HG03139 (cell line): ENCODE measurements around the gene CDKAL1.

Source experiments
- ATAC-seq: cut with Tn5 transposase; IDR thresholded peaks from one replicate; pipeline ENCODE4 v1.9.1; 2021; ENCODE audit not compliant: unreplicated experiment

The CDKAL1 gene

DNA sequence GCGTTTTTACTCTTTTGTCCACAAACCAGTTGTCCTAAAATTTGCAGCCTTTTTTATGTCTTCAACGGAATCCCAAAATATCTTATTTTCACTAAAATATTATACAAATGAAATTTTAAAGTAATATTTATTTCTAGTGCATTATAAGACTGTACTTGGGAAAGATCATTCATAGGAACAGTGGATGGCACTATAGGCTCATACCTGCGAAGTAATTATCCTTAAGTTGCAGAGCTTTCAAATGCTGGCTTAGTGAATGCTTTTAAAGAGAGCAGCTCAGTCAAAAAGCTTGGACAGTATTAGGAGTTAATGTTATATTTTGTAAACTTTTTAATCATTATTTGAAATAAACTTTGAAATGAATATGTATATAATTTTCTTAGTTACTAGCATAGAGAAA, 254.9 kb downstream of the CDKAL1 start:
- no peak for ATAC-seq

- ATAC-seq: no peak
These were observed 256.0 kb downstream of the CDKAL1 start for GRCh38 chr6:20790032-20790791.

GRCh38 chr6:20791074-20791473, 256.8 kb downstream of the CDKAL1 start:
- no peak for ATAC-seq

DNA sequence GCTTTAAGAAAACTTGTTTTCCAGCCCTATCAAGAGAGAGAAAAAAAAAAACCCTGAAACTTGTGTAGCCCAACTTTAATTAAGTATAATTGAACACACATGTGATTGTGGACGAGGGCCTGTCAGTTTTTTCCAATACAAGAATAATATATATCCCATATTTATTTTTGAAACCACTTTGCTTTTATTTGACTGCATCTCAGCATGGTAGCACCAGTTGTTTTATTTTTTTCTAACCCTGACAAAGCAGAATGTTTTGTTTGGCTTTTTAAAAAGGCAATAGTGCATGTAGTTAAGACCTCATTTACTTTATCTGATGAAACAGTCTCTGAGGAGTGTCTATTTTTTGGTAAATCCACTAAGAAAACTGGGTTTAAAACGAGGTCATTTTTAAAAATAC, 257.7 kb downstream of the CDKAL1 start:
- ATAC-seq: no peak

- ATAC-seq: no peak
These were observed 258.9 kb downstream of the CDKAL1 start for GRCh38 chr6:20793174-20793573.

- no peak for ATAC-seq
These were observed 263.3 kb downstream of the CDKAL1 start for GRCh38 chr6:20797597-20797996.

DNA sequence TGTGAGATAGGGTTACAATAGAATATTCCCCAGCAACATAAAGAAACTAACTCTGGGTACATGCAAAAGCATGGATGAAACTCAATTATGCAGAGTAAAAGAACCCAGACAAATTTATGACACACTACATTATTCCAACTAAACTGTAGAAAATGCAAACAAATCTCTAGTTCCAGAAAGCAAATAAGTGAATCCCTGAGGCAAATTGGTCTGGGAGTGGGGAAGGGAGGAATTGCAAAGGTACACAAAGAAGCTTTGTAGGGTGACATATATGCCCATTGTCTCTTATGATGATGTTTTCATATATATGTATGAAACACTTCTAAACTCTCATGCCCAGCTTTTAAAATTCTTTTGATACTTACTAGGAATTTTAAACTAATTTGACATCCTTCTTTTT, 266.0 kb downstream of the CDKAL1 start:
- ATAC-seq: no peak

GRCh38 chr6:20800653-20801052, 266.4 kb downstream of the CDKAL1 start:
- ATAC-seq: no peak

DNA sequence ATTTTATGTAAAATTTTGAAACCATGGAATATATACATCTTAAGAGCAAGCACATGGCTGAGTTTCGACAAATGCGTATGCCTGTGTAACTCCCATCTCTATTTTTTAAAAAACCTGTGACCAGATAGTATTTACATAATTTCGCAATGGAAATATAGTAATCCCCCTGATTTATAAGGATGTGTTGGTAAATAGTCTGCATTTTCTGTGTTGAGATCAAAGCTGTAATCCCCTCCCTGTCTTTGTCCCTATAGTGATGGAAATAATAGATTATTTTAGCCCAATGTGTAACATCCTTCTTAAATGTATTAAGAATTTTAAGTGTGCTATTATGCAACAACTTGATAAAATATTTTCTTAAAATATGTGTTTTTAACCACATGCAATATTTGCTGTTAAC, 267.3 kb downstream of the CDKAL1 start:
- ATAC-seq: no peak

GRCh38 chr6:20802596-20802995, 268.3 kb downstream of the CDKAL1 start:
- ATAC-seq: no peak

- no peak for ATAC-seq
These were observed 270.8 kb downstream of the CDKAL1 start for GRCh38 chr6:20805021-20805420.

DNA sequence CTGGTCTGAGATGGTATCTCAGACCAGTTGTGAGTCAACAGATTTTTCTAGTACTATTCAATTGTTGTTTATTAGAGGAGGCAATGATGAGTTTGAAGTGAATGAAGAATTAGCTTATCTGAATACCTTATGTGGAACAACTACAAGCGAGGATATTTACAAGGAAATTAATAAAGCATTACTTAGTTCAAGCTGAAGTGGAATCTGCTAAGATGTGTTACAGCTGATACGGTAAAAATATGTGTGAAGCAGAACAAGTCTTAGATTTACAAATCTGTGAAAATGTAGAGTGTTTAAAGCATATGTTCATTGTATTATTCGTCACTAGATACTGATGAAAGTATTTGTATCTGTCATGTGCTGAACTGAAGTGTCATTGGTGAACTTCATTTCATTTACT, 272.4 kb downstream of the CDKAL1 start:
- ATAC-seq: no peak

DNA sequence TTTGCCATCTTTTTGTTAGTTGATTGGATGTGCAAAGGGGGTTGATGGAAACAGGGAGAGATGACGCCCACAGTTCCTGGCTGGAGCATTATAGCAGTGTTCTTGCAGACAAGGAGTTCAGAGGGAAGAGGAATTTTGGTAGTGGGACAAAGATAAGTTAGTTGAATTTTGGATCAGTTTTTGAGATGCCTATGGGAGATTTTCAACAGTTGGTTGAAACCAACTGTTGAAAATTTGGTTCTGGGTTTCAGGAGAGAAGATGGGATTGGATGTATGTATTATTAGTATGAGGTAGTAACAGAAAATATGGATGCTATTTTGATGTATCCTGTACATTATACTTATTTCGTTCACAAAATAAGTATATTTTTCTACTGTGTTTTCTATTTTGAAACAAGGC, 274.2 kb downstream of the CDKAL1 start:
- no peak for ATAC-seq

DNA sequence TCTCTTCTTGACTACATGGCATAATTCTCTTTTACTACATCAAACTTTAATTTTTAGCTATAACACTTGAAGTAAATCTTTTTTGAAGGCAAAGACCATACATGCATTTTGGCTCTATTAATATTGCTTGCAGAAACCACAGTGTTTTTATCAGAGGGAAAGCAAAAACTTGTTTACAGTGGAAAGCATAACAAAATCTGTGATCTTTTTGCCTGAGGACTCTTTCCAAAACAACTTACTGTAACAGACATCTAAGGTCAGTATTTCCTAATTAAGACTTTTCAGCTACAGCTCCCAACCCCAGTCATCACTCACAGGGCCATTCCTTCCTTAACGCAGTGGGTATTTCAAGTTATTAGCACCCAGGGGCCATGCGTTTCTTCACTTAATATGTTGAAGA, 274.7 kb downstream of the CDKAL1 start:
- no peak for ATAC-seq

- no peak for ATAC-seq
These were observed 276.5 kb downstream of the CDKAL1 start for GRCh38 chr6:20810727-20811108.

DNA sequence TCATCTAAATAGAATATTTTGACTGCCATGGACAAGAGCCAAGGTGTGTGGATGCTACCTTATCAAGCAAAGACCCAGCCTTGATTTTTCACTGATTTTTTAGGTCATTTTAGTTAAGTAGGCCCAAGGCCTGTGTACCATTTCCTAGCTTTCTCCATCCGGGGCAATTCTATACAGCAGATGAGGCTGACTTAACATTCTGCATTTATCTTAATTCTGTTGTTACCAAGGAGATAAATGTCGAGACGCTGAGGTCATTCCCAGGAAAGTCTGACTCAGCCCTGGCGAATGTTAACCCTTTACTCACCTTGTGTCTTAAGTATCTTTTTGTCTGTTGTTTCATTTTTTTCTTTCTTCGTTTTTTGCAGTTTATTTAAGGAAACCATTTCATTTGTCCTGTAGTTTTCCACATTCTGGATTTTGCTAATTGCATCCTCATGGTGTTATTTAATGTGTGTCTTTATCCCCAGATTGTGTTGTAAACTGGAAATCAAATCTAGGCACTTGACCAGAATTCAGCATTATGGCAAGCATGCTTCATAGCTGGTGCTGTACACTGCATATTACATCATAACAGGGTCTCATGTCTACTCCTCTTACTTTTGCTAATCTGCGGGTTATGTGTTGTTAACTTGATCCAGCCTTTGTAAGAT, 277.0 kb downstream of the CDKAL1 start:
- ATAC-seq: no peak

GRCh38 chr6:20812776-20813175, 278.5 kb downstream of the CDKAL1 start:
- no peak for ATAC-seq

DNA sequence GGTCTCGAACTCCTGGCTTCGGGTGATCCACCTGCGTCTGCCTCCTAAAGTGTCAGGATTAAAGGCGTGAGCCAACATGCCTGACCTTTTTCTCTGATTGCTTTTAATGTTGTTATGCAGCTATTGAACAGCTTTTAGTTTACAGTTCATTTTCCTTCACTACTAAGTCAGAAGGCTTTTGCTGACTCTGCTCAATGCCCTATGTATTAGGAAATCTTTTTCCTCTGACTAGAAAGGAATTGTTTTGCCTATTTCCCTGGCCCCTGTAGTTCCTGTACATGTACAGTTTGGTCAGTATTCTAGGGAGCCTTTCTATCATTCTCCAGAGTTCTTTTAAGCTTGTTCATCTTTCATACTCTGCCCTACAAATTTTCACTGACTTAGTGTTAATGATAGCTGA, 280.2 kb downstream of the CDKAL1 start:
- ATAC-seq: no peak

GRCh38 chr6:20816126-20816525, 281.9 kb downstream of the CDKAL1 start:
- ATAC-seq: no peak

DNA sequence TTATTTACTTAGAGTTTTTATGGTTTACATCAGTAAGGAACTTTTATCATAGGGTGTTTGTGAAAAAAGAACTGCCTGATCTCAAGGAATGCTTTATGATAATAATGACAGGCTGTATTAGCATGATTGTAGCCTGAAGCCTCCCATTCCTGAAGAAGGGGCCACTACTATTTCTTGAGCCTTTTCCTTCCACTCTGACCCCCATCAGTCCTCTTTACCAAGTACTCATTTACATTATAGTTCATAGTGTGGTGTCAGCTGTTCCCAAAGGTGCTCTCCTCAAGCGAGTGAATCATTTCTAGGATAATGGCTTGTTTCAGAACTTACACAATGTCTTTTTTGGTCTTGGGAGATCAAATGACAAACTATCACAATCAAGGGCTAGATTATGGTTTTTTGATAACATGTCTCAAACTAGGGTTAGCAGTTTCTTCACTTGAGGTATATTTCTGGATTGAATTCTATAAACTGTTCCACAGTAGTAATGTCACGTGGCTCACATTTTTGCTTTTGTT, 283.6 kb downstream of the CDKAL1 start:
- ATAC-seq: no peak

DNA sequence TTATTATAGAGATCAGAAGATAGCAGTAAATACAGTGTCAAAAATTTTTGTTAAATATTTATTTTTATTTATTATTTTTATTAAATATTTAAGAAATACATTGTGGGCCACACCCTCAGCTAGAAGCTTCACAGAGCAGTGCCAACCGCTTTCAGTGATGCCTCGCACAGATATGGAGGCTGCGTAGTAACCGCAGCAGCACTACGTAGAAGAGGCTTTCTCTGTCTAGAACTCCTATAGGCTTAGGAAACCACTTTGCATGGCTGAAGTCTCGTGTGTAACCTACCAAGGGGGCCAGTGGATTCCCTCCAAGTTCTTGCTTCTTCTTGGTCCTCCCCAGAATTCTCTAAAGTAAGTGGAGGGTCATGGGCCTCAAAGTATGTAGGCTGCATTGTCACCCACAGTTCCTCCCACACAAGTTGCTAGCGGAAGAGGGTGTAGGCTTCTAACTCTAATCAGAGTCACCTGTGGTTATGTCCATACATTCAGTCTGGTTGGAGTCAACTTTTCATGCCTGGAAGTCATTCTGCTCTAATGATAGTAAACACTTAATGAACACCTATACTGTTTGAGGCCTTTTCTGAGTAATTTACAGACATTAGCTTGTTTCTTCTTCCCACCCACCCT, 285.6 kb downstream of the CDKAL1 start:
- ATAC-seq: no peak

GRCh38 chr6:20826378-20826777, 292.1 kb downstream of the CDKAL1 start:
- ATAC-seq: no peak
